OCI-LY7 (cell line): ENCODE results near the gene POLRMT. TPM values are rescaled to one million over a fixed set of nuclear protein-coding genes. Genes with fewer than 3 reads are reported as not detected.

Experiments used
- BruUV-seq: library from RNA; stranded (reverse); fragments of 400-500 nt; replicated peaks from 2 replicates; lab custom pipeline; 2021; lab: Mats Ljungman, UMichigan
- CTCF ChIA-PET: fragments of 300-600 bp; sonication (Branson Sonifier 250); formaldehyde crosslinking; loops from one replicate; lab custom pipeline; 2022; ENCODE audit warnings: antibody characterized with exemption; ENCODE audit not compliant: unreplicated experiment; lab: Charles Lee
- POLR2A ChIA-PET: fragments of 300-600 bp; sonication (Branson Sonifier 250); formaldehyde crosslinking; loops from one replicate; lab custom pipeline; 2022; ENCODE audit warnings: antibody characterized with exemption; lab: Charles Lee
- DNase-seq: peaks from one replicate; pipeline ENCODE4 v3.0.0-alpha.2; 2015; ENCODE audit warnings: low spot score
- H2AFZ ChIP-seq: fragments of 200-600 bp; sonication (generic), shearing (Covaris generic); 2 replicates; pipeline ENCODE4 v1.6.1; 2014; ENCODE audit warnings: mild to moderate bottlenecking, antibody characterized with exemption, low read length, moderate library complexity
- H3K27ac ChIP-seq: fragments of 200-600 bp; sonication (generic); 2 replicates; pipeline ENCODE4 v1.5.1; 2014; ENCODE audit warnings: mixed run types, low read depth, mild to moderate bottlenecking, moderate library complexity, low read length, inconsistent platforms; ENCODE audit not compliant: poor library complexity, severe bottlenecking
- H3K36me3 ChIP-seq: fragments of 200-600 bp; sonication (generic); 2 replicates; pipeline ENCODE4 v1.6.1; 2014; ENCODE audit warnings: mild to moderate bottlenecking, antibody characterized with exemption, low read length, moderate library complexity, mixed read lengths; ENCODE audit not compliant: insufficient read depth
- H3K4me1 ChIP-seq: fragments of 200-600 bp; sonication (generic); 2 replicates; pipeline ENCODE4 v1.5.1; 2014; ENCODE audit warnings: mild to moderate bottlenecking, low read length; ENCODE audit not compliant: insufficient read depth, poor library complexity, severe bottlenecking
- H3K4me2 ChIP-seq: fragments of 200-600 bp; sonication (generic); 2 replicates; pipeline ENCODE4 v1.6.1; 2014; ENCODE audit warnings: mild to moderate bottlenecking, low read length
- H3K4me3 ChIP-seq: fragments of 200-600 bp; sonication (generic); 2 replicates; pipeline ENCODE4 v1.5.1; 2014; ENCODE audit warnings: mild to moderate bottlenecking, low read depth, low read length; ENCODE audit not compliant: poor library complexity, severe bottlenecking
- H3K79me2 ChIP-seq: fragments of 200-600 bp; sonication (generic); 2 replicates; pipeline ENCODE4 v1.6.1; 2016; ENCODE audit warnings: low read depth, mild to moderate bottlenecking, low read length, moderate library complexity, mixed read lengths; ENCODE audit not compliant: insufficient read depth
- H3K9me2 ChIP-seq: fragments of 200-600 bp; sonication (generic); 2 replicates; pipeline ENCODE4 v1.6.1; 2016; ENCODE audit warnings: mild to moderate bottlenecking, low read length, mixed read lengths; ENCODE audit not compliant: insufficient read depth
- H3K9me3 ChIP-seq: fragments of 200-600 bp; sonication (generic); 2 replicates; pipeline ENCODE4 v1.6.1; 2014; ENCODE audit warnings: mild to moderate bottlenecking, mixed run types, low read length, mixed read lengths
- H4K20me1 ChIP-seq: fragments of 200-600 bp; sonication (generic); 2 replicates; pipeline ENCODE4 v1.6.1; 2014; ENCODE audit warnings: mild to moderate bottlenecking, antibody characterized with exemption, low read length, moderate library complexity, mixed read lengths; ENCODE audit not compliant: insufficient read depth
- EZH2phosphoT487 ChIP-seq: fragments of 200-600 bp; sonication (generic); IDR thresholded peaks from 2 replicates; pipeline ENCODE4 v1.6.1; 2018; ENCODE audit warnings: low read depth, borderline replicate concordance, mild to moderate bottlenecking, mixed run types, antibody characterized with exemption, low read length, moderate library complexity, mixed read lengths
- intact Hi-C: fragments of 100-400 bp; cut with micrococcal nuclease; formaldehyde crosslinking; loops from one replicate; pipeline ENCODE4 v1.10.0; 2022; ENCODE audit not compliant: unreplicated experiment
- total RNA-seq, 2 experiments: library from RNA; depleted of rRNA in 1 of 2; stranded (reverse); fragments of >200 nt in 1 of 2; shearing (Covaris generic) in 1 of 2; gene quantifications; 2 replicates each; pipeline ENCODE4 v1.2.3, GENCODE V29; 2014 to 2022
- TF ChIP-seq, protein P1 (sequence below): fragments of 200-600 bp; sonication (generic); conservative IDR thresholded peaks from 2 replicates; pipeline ENCODE4 v1.5.1; 2014; ENCODE audit warnings: mild to moderate bottlenecking, antibody characterized with exemption, low read length, moderate library complexity, mixed read lengths

The POLRMT gene
- total RNA-seq, 2 experiments from 2014 or later: 65.5 to 74.6 TPM

DNA sequence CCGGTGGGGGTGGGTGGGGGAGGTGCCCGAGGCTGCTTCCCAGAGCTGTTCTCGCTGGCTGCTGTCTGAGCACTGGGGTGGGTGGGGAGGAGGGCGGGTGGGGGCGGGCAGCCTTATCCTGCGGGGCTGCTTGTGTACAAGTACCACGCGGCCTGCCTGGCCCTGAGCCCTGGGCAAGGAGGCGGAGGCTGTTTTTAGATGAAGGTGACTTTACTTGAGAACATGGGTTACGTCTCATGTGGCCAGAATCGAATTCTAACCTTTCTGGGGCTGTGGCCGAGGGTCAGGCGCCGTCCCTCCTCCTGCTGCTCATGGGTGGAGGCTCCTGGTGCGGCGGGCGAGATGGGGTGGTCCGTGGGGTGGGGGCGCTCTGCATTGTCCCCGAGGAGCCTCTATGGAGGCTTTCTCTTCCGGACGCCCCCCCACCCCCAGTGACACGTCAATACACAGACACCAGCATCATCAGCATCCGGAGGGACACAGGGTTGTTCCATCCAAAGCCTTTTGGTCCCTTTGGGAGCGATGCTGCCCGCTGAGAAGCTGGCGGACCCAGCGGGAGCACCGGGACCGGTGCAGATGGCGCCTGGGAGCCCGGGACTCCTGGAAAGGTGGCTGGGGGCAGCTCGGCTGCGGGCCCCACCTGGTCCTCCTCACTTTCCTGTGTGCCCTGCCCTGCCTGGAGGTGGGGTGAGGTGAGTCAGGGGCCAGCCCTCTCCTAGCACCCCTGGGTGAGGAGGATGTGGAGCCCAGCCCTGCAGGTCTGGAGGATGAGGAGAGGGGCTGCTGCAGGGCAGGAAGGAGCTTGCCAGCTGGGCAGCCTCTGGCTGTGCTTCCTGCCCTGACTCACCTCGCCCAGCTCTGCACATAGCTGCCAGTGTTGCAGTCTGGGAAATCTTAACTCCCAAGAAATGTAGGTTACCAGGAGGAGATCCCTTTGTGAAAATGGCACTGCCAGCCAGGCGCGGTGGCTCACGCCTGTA lies 57.5 kb downstream of the POLRMT start:
- POLR2A ChIA-PET: interaction anchor here (0.6 kb wide), 1 partner anchor 123 kb away, joined by 4 read pairs; no protein-coding TSS in a partner anchor
- Histone ChIP-seq H3K36me3 (peaks cover 40% of the 10 kb centered on the region), H3K4me3 (peak overlapping the region; percentile 95), H3K4me1 (peaks cover 31% of the 10 kb centered on the region), H3K79me2 (peaks cover 53% of the 10 kb centered on the region), H4K20me1 (peaks cover 6% of the 10 kb centered on the region; the same call in 1 of the 2 replicates), H3K9me2 (no peaks in the 10 kb centered on the region), H3K4me2 (peak overlapping the region; percentile 78), H3K9me3 (no peaks in the 10 kb centered on the region), H3K27ac (no peak overlapping the region), H2AFZ (no peak overlapping the region)
- no TSS peak for BruUV-seq
- TF ChIP-seq, protein P1, sequence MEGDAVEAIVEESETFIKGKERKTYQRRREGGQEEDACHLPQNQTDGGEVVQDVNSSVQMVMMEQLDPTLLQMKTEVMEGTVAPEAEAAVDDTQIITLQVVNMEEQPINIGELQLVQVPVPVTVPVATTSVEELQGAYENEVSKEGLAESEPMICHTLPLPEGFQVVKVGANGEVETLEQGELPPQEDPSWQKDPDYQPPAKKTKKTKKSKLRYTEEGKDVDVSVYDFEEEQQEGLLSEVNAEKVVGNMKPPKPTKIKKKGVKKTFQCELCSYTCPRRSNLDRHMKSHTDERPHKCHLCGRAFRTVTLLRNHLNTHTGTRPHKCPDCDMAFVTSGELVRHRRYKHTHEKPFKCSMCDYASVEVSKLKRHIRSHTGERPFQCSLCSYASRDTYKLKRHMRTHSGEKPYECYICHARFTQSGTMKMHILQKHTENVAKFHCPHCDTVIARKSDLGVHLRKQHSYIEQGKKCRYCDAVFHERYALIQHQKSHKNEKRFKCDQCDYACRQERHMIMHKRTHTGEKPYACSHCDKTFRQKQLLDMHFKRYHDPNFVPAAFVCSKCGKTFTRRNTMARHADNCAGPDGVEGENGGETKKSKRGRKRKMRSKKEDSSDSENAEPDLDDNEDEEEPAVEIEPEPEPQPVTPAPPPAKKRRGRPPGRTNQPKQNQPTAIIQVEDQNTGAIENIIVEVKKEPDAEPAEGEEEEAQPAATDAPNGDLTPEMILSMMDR: no peak
- no peak for TF ChIP-seq EZH2phosphoT487
- CTCF ChIA-PET: no interaction called here
- DNase-seq: no peak
- intact Hi-C loops: no loop called here

DNA sequence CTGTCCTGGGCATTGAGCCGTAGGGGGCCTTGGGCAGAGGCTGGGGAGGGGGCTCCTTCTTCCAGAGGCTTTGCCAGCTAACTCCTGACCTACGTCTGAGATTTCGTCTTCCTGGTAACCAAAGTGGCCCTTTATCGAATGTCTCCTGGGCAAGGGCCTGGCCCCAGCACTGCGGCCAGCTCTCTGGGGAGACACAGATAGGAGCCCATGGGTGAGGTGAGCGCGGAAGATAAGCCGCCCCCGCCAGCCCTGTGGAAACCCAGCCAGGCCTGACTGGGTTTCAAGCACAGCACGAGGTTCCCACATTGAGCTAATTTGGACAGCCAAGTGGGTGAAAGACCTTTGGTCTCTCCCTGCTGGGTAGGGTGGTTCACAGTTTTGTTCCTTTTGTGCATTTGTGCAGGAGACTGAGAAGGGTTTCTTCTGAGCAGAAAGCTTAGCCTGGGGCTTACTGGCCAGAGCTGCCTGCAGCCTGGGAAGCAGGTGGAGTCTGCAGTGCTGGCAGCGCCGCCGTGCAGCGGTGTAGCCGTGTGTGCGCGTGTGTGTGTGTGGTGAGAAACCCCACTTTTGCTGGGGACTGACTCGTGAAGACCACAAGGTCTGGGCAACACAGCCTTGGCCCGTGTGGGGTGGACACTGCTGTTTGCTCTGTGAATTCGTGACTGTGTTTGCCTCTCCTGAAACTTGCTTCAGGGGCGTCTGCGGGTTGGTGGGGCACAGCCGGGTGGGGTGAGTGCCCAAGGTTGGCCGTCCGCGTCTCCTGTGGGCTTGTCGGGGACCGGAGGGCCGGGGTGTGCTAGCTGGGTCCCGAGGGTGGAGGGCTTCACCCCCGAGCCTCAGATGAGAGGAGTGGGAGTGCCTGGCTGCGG lies 58.4 kb downstream of the POLRMT start:
- no peaks in the 10 kb centered on the region for H3K9me3 ChIP-seq
- peaks cover 34% of the 10 kb centered on the region for H3K36me3 ChIP-seq
- peak; percentile 39 for DNase-seq
- H4K20me1 ChIP-seq: peaks cover 6% of the 10 kb centered on the region; the same call in 1 of the 2 replicates
- ChIA-PET CTCF (no interaction called here), POLR2A (interaction anchor here (0.6 kb wide), 1 partner anchor 124 kb away, joined by 4 read pairs; no protein-coding TSS in a partner anchor)
- no peak overlapping the region for H2AFZ ChIP-seq
- intact Hi-C loops: loop anchor here (5.0 kb wide), 3 partner anchors 43 to 222 kb away; partner anchors contain the start of genes CDC34, PTBP1 and RNF126
- TF ChIP-seq, protein P1: no peak
- no peak for TF ChIP-seq EZH2phosphoT487
- H3K27ac ChIP-seq: peak overlapping the region; percentile 13
- no TSS peak for BruUV-seq
- peaks cover 32% of the 10 kb centered on the region for H3K4me1 ChIP-seq
- peak overlapping the region; percentile 78 for H3K4me2 ChIP-seq
- H3K79me2 ChIP-seq: peaks cover 53% of the 10 kb centered on the region
- H3K9me2 ChIP-seq: no peaks in the 10 kb centered on the region
- peak overlapping the region; percentile 95 for H3K4me3 ChIP-seq
